ENCODE measurements around the gene SLX4.

DNA sequence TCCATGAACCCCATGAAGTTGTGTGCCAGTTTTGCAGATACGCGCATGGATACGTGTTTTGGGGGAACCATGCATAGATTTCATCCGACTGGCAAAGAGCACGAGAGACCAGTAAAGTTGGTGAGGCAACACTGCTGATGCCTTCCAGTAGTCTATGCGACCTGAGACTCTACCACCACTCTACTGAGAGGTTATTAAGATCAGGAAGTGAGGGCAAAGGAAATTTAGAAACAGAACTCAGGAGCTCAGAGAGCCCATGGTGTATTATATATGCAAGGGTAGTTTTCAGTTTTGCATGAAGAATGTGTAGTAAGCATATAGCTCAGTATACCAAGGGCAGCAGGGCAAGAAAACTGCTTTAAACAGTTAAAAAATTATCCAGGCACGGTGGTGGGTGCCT is 4.2 kb downstream of the SLX4 start:
- TF ChIP-seq EP300 (IDR thresholded peaks at IDR 0.05) (no peak), KDM1A (IDR thresholded peaks at IDR 0.05; ENCODE audit: low read depth) (no peak), POLR2AphosphoS2 (conservative IDR thresholded peaks at IDR 0.05; ENCODE audit: low read length) (no peak), POLR2A (IDR thresholded peaks at IDR 0.05; ENCODE audit: low read length) (no peak), RCOR1 (IDR thresholded peaks at IDR 0.05; ENCODE audit: low read depth, low read length) (no peak)
- TF ChIP-seq, protein P1, sequence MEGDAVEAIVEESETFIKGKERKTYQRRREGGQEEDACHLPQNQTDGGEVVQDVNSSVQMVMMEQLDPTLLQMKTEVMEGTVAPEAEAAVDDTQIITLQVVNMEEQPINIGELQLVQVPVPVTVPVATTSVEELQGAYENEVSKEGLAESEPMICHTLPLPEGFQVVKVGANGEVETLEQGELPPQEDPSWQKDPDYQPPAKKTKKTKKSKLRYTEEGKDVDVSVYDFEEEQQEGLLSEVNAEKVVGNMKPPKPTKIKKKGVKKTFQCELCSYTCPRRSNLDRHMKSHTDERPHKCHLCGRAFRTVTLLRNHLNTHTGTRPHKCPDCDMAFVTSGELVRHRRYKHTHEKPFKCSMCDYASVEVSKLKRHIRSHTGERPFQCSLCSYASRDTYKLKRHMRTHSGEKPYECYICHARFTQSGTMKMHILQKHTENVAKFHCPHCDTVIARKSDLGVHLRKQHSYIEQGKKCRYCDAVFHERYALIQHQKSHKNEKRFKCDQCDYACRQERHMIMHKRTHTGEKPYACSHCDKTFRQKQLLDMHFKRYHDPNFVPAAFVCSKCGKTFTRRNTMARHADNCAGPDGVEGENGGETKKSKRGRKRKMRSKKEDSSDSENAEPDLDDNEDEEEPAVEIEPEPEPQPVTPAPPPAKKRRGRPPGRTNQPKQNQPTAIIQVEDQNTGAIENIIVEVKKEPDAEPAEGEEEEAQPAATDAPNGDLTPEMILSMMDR (IDR thresholded peaks at IDR 0.05) = no peak
- TF ChIP-seq, protein P2, sequence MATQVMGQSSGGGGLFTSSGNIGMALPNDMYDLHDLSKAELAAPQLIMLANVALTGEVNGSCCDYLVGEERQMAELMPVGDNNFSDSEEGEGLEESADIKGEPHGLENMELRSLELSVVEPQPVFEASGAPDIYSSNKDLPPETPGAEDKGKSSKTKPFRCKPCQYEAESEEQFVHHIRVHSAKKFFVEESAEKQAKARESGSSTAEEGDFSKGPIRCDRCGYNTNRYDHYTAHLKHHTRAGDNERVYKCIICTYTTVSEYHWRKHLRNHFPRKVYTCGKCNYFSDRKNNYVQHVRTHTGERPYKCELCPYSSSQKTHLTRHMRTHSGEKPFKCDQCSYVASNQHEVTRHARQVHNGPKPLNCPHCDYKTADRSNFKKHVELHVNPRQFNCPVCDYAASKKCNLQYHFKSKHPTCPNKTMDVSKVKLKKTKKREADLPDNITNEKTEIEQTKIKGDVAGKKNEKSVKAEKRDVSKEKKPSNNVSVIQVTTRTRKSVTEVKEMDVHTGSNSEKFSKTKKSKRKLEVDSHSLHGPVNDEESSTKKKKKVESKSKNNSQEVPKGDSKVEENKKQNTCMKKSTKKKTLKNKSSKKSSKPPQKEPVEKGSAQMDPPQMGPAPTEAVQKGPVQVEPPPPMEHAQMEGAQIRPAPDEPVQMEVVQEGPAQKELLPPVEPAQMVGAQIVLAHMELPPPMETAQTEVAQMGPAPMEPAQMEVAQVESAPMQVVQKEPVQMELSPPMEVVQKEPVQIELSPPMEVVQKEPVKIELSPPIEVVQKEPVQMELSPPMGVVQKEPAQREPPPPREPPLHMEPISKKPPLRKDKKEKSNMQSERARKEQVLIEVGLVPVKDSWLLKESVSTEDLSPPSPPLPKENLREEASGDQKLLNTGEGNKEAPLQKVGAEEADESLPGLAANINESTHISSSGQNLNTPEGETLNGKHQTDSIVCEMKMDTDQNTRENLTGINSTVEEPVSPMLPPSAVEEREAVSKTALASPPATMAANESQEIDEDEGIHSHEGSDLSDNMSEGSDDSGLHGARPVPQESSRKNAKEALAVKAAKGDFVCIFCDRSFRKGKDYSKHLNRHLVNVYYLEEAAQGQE (IDR thresholded peaks at IDR 0.05) = no peak
